HCT116 (cell line): Measurements from ENCODE around the gene AP3D1. TPM values are rescaled to one million over a fixed set of nuclear protein-coding genes. Genes with fewer than 3 reads are reported as not detected.
"Not testable (repeated sequence)": the region's sequence is repeated elsewhere in the genome, so short reads cannot be mapped to it uniquely, and the experiment has no call there.

Experiments used
- ATAC-seq: fragments of 200-7000 bp; cut with Tn5 transposase; 2 replicates; pipeline ENCODE4 v1.9.1; 2020; ENCODE audit warnings: mild to moderate bottlenecking, moderate library complexity
- BruUV-seq: library from RNA; stranded (reverse); fragments of 400-500 nt; replicated peaks from 2 replicates; lab custom pipeline; 2021; lab: Mats Ljungman, UMichigan
- CTCF ChIA-PET: fragments of 300-600 bp; sonication (Branson Sonifier 250); formaldehyde crosslinking; loops from one replicate; lab custom pipeline; 2021; ENCODE audit warnings: antibody characterized with exemption; lab: Charles Lee
- POLR2A ChIA-PET: fragments of 300-600, 350-600 bp; sonication (Branson Sonifier 250); formaldehyde crosslinking; loops from one replicate; lab custom pipeline; 2021; ENCODE audit warnings: antibody characterized with exemption; lab: Charles Lee
- RAD21 ChIA-PET, 2 experiments: fragments of 300-600 bp; sonication (Branson Sonifier 250); formaldehyde crosslinking; loops; one replicate each; lab custom pipeline; 2023; ENCODE audit warnings: low total read pairs in 2 of 2; ENCODE audit not compliant: uncharacterized antibody in 2 of 2, unreplicated experiment in 2 of 2, low non-redundant PET in 1 of 2; lab: Charles Lee
- DNase-seq: peaks from one replicate; pipeline ENCODE4 v3.0.0-alpha.2; 2010; ENCODE audit warnings: low read depth, low spot score
- H2AFZ ChIP-seq: fragments of 200-600 bp; shearing (Covaris generic), sonication (generic); 2 replicates; pipeline ENCODE4 v1.6.1; 2017; ENCODE audit warnings: low read depth, mixed run types, mixed read lengths, antibody characterized with exemption, low read length; ENCODE audit not compliant: poor library complexity, severe bottlenecking
- H3K27ac ChIP-seq: 2 replicates; pipeline ENCODE4 v1.5.1; 2012; ENCODE audit warnings: low read depth, low read length
- H3K27me3 ChIP-seq: fragments of 200-600 bp; sonication (generic); 2 replicates; pipeline ENCODE4 v1.6.1; 2016; ENCODE audit warnings: mixed run types, low read length, mixed read lengths; ENCODE audit not compliant: insufficient read depth
- H3K36me3 ChIP-seq, 2 experiments: fragments of 200-500 bp in 1 of 2; fragments of 200-600 bp in 1 of 2; sonication (Bioruptor generic) in 1 of 2; sonication (generic) in 1 of 2; 2 replicates each; pipeline versions ENCODE4 v1.5.1 to v1.6.1; 2014 to 2016; ENCODE audit warnings: low read length in 2 of 2, inconsistent platforms in 1 of 2, mixed read lengths in 1 of 2, mixed run types in 1 of 2; ENCODE audit not compliant: insufficient read depth in 2 of 2, control insufficient read depth in 1 of 2
- H3K4me1 ChIP-seq, 2 experiments: fragments of 200-600 bp in 1 of 2; sonication (generic) in 1 of 2; 2 replicates each; pipeline versions ENCODE4 v1.5.1 to v1.6.1; 2012 to 2017; ENCODE audit warnings: low read length in 2 of 2, inconsistent platforms in 1 of 2, mild to moderate bottlenecking in 1 of 2, mixed read lengths in 1 of 2, mixed run types in 1 of 2, moderate library complexity in 1 of 2; ENCODE audit not compliant: insufficient read depth in 2 of 2, control insufficient read depth in 1 of 2
- H3K4me2 ChIP-seq: fragments of 200-600 bp; sonication (generic); 2 replicates; pipeline ENCODE4 v1.6.1; 2017; ENCODE audit warnings: mixed run types, low read length, mixed read lengths
- H3K4me3 ChIP-seq, 2 experiments: fragments of 200-600 bp in 1 of 2; sonication (generic) in 1 of 2; replicated peaks in 1 of 2; 2 replicates each; pipeline ENCODE4 v1.5.1; 2011 to 2016; ENCODE audit warnings: low read length in 2 of 2, control low read depth in 1 of 2, low read depth in 1 of 2, mild to moderate bottlenecking in 1 of 2, mixed read lengths in 1 of 2, mixed run types in 1 of 2
- H3K79me2 ChIP-seq: fragments of 200-600 bp; sonication (generic); 2 replicates; pipeline ENCODE4 v1.6.1; 2017; ENCODE audit warnings: mild to moderate bottlenecking, mixed run types, low read length, moderate library complexity, mixed read lengths; ENCODE audit not compliant: insufficient read depth
- H3K9ac ChIP-seq: fragments of 200-600 bp; sonication (generic); 2 replicates; pipeline ENCODE4 v1.6.1; 2016; ENCODE audit warnings: low read length, mixed read lengths
- H3K9me2 ChIP-seq: fragments of 200-600 bp; sonication (generic), shearing (Covaris generic); 2 replicates; pipeline ENCODE4 v1.6.1; 2017; ENCODE audit warnings: mixed run types, mild to moderate bottlenecking, moderate library complexity; ENCODE audit not compliant: insufficient read depth
- H3K9me3 ChIP-seq, 2 experiments: fragments of 200-500 bp in 1 of 2; fragments of 200-600 bp in 1 of 2; sonication (Bioruptor generic) in 1 of 2; sonication (generic) in 1 of 2; 2 replicates each; pipeline ENCODE4 v1.6.1; 2014 to 2017; ENCODE audit warnings: low read length in 2 of 2, mixed read lengths in 2 of 2, inconsistent platforms in 1 of 2, low read depth in 1 of 2, mild to moderate bottlenecking in 1 of 2, mixed run types in 1 of 2, moderate library complexity in 1 of 2; ENCODE audit not compliant: control insufficient read depth in 1 of 2, insufficient read depth in 1 of 2
- H4K20me1 ChIP-seq: fragments of 200-600 bp; sonication (generic), shearing (Covaris generic); 2 replicates; pipeline ENCODE4 v1.6.1; 2017; ENCODE audit warnings: mixed run types, mild to moderate bottlenecking, moderate library complexity; ENCODE audit not compliant: insufficient read depth
- CBX3 ChIP-seq: IDR thresholded peaks from 2 replicates; pipeline ENCODE4 v1.6.1; 2012; ENCODE audit warnings: low read depth
- CTCF ChIP-seq, 3 experiments: fragments of 200-600 bp in 1 of 3; sonication (generic) in 1 of 3; IDR thresholded peaks in 2 of 3; conservative IDR thresholded peaks in 1 of 3; 2 replicates each; pipeline ENCODE4 v1.5.1; 2012 to 2017; ENCODE audit warnings: low read depth in 2 of 3, low read length in 2 of 3, antibody characterized with exemption in 1 of 3, borderline replicate concordance in 1 of 3, control low read depth in 1 of 3, mild to moderate bottlenecking in 1 of 3, mixed read lengths in 1 of 3, mixed run types in 1 of 3, moderate library complexity in 1 of 3; ENCODE audit not compliant: insufficient read depth in 1 of 3
- EZH2 ChIP-seq: fragments of 200-600 bp; sonication (generic); IDR thresholded peaks from 2 replicates; pipeline ENCODE4 v1.6.1; 2017; ENCODE audit warnings: antibody characterized with exemption, mixed run types
- EZH2phosphoT487 ChIP-seq: fragments of 200-600 bp; IDR thresholded peaks from 2 replicates; pipeline ENCODE4 v1.6.1; 2018; ENCODE audit warnings: antibody characterized with exemption, borderline replicate concordance
- RAD21 ChIP-seq: IDR thresholded peaks from 2 replicates; pipeline ENCODE4 v1.6.1; 2012; ENCODE audit warnings: low read depth, mild to moderate bottlenecking
- SIN3A ChIP-seq: IDR thresholded peaks from 2 replicates; pipeline ENCODE4 v1.6.1; 2012; ENCODE audit warnings: low read depth
- SP1 ChIP-seq: IDR thresholded peaks from 2 replicates; pipeline ENCODE4 v1.6.1; 2012; ENCODE audit warnings: low read depth
- SRF ChIP-seq: IDR thresholded peaks from 2 replicates; pipeline ENCODE4 v1.6.1; 2012; ENCODE audit warnings: low read depth
- TCF7L2 ChIP-seq: IDR thresholded peaks from 2 replicates; pipeline ENCODE4 v1.7.0; 2011; ENCODE audit warnings: borderline replicate concordance, inconsistent platforms; ENCODE audit not compliant: insufficient read depth, insufficient read length; ENCODE audit errors: extremely low read depth
- ZBTB33 ChIP-seq: IDR thresholded peaks from 2 replicates; pipeline ENCODE4 v1.6.1; 2011; ENCODE audit warnings: mild to moderate bottlenecking, low read length, moderate library complexity; ENCODE audit not compliant: insufficient replicate concordance; ENCODE audit errors: extremely low read depth
- ZFX ChIP-seq: fragments of 450-650 bp; IDR thresholded peaks from 2 replicates; pipeline ENCODE4 v1.6.1; 2017
- intact Hi-C: fragments of 100-400 bp; cut with micrococcal nuclease; formaldehyde crosslinking; loops from 2 replicates; pipeline ENCODE4 v1.10.0; 2022
- total RNA-seq: library from RNA; stranded (reverse); gene quantifications from one replicate; pipeline ENCODE4 v1.2.1, GENCODE V29; 2021; ENCODE audit not compliant: unreplicated experiment

The AP3D1 gene
- total RNA-seq, 1 experiment from 2014 or later = 137 TPM

GRCh38 chr19:2131012-2131975, 20.1 kb downstream of the AP3D1 start:
- RAD21 ChIA-PET, H3K4me3 ChIP-seq, DNase-seq, H3K27ac ChIP-seq, H4K20me1 ChIP-seq, H3K9me2 ChIP-seq, H3K4me2 ChIP-seq, ATAC-seq, CTCF ChIA-PET, BruUV-seq, H3K9me3 ChIP-seq, H3K4me1 ChIP-seq, H3K27me3 ChIP-seq, H3K9ac ChIP-seq, POLR2A ChIA-PET, intact Hi-C loops, H2AFZ ChIP-seq: not testable (repeated sequence)
- Histone ChIP-seq H3K36me3 (peaks cover 7 to 55% of the 10 kb centered on the region in 2 experiments), H3K79me2 (peaks cover 57% of the 10 kb centered on the region)

DNA sequence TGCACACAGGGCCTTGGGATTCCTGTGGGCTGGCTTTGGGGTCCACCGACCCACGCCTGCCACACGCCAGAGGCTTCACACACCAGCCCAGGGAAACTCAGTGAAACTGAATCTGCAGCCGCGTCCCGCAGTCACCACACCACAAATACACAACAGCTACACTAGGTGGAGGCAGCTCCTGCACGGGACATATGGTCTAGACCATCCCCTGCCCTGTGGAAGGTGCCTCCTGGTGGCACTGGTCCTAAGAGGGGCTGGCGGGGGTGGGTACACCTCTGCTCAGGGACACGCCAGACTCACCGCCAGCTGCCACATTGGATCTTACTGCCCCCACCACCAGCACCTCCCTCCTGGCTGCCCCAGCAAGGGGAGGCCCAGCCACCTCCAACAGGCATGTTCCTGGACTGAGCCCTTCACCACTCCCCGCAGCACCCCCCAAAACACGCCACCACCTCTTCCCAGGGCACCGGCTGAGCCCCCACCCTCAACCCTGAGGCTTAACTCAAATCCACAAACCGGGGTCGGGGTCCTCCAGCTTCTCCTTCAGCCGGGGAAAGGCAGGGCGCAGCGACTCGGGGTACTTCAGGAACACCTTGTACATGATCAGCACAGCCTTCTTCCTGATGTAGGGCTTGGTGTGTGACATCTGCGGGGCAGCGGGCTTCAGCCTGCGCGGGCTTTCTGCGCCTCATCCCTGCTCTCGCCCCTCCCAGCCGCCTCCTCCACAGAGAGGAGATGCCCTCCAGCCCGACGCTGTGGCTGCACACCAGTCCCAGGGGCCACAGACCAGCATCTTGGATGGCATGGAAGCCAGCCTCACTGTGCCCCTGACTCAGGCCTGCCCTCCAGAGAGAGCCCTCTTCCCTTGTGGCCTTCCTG, 21.2 kb downstream of the AP3D1 start:
- intact Hi-C loops = no loop called here
- ATAC-seq (no peak), DNase-seq (no peak)
- ChIA-PET POLR2A (no interaction called here), CTCF (no interaction called here), RAD21 (no interaction called here)
- no peak overlapping the region for H3K4me2 ChIP-seq
- peaks cover 46% of the 10 kb centered on the region for H3K79me2 ChIP-seq
- H3K36me3 ChIP-seq = peaks cover 13 to 56% of the 10 kb centered on the region in 2 experiments
- no peaks in the 10 kb centered on the region for H4K20me1 ChIP-seq
- no peaks in the 10 kb centered on the region for H3K4me1 ChIP-seq
- H3K27ac ChIP-seq = peak overlapping the region; percentile 14; the same call in 1 of the 2 replicates
- no peak overlapping the region for H3K9ac ChIP-seq
- H3K4me3 ChIP-seq = no peak overlapping the region
- H3K27me3 ChIP-seq = no peaks in the 10 kb centered on the region
- no TSS peak for BruUV-seq
- H2AFZ ChIP-seq = no peak overlapping the region
- H3K9me2 ChIP-seq = no peaks in the 10 kb centered on the region
- TF ChIP-seq RAD21 (no peak), CBX3 (no peak), SRF (no peak), EZH2phosphoT487 (no peak), ZFX (no peak), TCF7L2 (no peak), EZH2 (no peak), ZBTB33 (no peak), CTCF (IDR thresholded peaks at IDR 0.05 in 2 of 3, conservative IDR thresholded peaks at IDR 0.05 in 1 of 3; ENCODE audit: borderline replicate concordance in 1 of 3, insufficient read depth in 1 of 3, low read depth in 2 of 3, low read length in 2 of 3) (no peak), SP1 (no peak), SIN3A (no peak)
- H3K9me3 ChIP-seq = no peaks in the 10 kb centered on the region
